ENCODE measurements around the gene ASS1. TPM values are rescaled to one million over a fixed set of nuclear protein-coding genes. Genes with fewer than 3 reads are reported as not detected.

ASS1 gene
- total and polyA plus RNA-seq, 2 of the 13 experiments (the other 11 are each of a cell fraction or from before 2014, with no cell fraction given), result 77.6 to 122 TPM

DNA sequence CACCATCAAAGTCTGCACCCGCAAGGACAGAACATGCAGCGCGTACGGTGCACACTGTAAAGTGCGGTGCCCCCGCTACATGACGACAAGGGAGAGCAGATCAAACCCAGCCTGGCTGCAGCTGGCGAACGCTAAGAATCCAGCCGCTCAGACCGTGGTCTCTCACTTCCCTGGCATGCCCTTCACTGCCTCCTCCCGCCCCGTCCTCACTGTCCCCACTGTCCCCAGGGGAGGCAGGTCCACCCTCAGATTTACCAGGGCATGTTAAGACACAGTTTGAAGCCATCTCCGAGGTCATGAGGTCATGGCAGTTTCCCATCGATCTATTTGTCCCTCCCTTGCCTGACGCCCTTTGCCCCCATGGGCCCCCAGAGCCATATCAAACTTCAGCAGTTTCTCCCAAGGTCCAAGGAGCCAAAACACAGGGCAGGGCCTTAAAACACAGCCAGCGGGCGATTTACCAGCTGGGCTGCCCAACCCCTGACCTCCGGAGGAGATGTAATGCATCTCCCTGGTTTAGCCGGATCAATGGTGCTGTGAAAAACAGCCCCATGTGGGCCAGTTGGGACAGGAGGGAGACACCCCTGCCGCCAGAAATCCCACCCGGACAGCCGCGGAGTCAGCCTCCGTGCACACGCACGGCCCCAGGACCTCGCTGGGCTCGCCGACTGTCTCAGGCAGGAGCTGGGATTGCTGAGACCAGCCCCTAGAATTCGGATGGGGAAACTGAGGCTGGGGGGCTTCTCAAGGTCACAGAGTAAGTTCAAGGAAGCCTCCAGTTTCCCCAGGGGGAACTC, 82.3 kb downstream of the ASS1 start (continued):
- TF ChIP-seq, protein P1, sequence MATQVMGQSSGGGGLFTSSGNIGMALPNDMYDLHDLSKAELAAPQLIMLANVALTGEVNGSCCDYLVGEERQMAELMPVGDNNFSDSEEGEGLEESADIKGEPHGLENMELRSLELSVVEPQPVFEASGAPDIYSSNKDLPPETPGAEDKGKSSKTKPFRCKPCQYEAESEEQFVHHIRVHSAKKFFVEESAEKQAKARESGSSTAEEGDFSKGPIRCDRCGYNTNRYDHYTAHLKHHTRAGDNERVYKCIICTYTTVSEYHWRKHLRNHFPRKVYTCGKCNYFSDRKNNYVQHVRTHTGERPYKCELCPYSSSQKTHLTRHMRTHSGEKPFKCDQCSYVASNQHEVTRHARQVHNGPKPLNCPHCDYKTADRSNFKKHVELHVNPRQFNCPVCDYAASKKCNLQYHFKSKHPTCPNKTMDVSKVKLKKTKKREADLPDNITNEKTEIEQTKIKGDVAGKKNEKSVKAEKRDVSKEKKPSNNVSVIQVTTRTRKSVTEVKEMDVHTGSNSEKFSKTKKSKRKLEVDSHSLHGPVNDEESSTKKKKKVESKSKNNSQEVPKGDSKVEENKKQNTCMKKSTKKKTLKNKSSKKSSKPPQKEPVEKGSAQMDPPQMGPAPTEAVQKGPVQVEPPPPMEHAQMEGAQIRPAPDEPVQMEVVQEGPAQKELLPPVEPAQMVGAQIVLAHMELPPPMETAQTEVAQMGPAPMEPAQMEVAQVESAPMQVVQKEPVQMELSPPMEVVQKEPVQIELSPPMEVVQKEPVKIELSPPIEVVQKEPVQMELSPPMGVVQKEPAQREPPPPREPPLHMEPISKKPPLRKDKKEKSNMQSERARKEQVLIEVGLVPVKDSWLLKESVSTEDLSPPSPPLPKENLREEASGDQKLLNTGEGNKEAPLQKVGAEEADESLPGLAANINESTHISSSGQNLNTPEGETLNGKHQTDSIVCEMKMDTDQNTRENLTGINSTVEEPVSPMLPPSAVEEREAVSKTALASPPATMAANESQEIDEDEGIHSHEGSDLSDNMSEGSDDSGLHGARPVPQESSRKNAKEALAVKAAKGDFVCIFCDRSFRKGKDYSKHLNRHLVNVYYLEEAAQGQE (IDR thresholded peaks at IDR 0.05; ENCODE audit: borderline replicate concordance in 1 of 2, low read depth in 1 of 2, low read length in 2 of 2), result no peak
- no peak for TF ChIP-seq CBX2 (IDR thresholded peaks at IDR 0.05; ENCODE audit: low read depth, low read length)
- TF ChIP-seq CBX2 (CRISPR knock-in tag; IDR thresholded peaks at IDR 0.05; ENCODE audit: low read depth), result no peak
- TF ChIP-seq RXRA (CRISPR knock-in tag; IDR thresholded peaks at IDR 0.05), result peak; percentile 95
- TF ChIP-seq, protein P2, sequence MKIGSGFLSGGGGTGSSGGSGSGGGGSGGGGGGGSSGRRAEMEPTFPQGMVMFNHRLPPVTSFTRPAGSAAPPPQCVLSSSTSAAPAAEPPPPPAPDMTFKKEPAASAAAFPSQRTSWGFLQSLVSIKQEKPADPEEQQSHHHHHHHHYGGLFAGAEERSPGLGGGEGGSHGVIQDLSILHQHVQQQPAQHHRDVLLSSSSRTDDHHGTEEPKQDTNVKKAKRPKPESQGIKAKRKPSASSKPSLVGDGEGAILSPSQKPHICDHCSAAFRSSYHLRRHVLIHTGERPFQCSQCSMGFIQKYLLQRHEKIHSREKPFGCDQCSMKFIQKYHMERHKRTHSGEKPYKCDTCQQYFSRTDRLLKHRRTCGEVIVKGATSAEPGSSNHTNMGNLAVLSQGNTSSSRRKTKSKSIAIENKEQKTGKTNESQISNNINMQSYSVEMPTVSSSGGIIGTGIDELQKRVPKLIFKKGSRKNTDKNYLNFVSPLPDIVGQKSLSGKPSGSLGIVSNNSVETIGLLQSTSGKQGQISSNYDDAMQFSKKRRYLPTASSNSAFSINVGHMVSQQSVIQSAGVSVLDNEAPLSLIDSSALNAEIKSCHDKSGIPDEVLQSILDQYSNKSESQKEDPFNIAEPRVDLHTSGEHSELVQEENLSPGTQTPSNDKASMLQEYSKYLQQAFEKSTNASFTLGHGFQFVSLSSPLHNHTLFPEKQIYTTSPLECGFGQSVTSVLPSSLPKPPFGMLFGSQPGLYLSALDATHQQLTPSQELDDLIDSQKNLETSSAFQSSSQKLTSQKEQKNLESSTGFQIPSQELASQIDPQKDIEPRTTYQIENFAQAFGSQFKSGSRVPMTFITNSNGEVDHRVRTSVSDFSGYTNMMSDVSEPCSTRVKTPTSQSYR (CRISPR knock-in tag; IDR thresholded peaks at IDR 0.05; ENCODE audit: borderline replicate concordance), result peak; percentile 53; the same call in 1 of the 2 replicates
- TF ChIP-seq AGO1 (IDR thresholded peaks at IDR 0.05; ENCODE audit: low read depth, low read length, poor library complexity, severe bottlenecking), result no peak
- TF ChIP-seq, protein P3, sequence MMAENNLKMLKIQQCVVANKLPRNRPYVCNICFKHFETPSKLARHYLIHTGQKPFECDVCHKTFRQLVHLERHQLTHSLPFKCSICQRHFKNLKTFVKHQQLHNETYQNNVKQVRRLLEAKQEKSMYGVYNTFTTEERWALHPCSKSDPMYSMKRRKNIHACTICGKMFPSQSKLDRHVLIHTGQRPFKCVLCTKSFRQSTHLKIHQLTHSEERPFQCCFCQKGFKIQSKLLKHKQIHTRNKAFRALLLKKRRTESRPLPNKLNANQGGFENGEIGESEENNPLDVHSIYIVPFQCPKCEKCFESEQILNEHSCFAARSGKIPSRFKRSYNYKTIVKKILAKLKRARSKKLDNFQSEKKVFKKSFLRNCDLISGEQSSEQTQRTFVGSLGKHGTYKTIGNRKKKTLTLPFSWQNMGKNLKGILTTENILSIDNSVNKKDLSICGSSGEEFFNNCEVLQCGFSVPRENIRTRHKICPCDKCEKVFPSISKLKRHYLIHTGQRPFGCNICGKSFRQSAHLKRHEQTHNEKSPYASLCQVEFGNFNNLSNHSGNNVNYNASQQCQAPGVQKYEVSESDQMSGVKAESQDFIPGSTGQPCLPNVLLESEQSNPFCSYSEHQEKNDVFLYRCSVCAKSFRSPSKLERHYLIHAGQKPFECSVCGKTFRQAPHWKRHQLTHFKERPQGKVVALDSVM (CRISPR knock-in tag; IDR thresholded peaks at IDR 0.05), result no peak
- TF ChIP-seq NR2F2 (IDR thresholded peaks at IDR 0.05; ENCODE audit: borderline replicate concordance, low read depth), result peak; percentile 96
- TF ChIP-seq SSRP1 (CRISPR knock-in tag; IDR thresholded peaks at IDR 0.05), result no peak
- TF ChIP-seq FOXK2 (IDR thresholded peaks at IDR 0.05), result no peak
- TF ChIP-seq HES4 (CRISPR knock-in tag; IDR thresholded peaks at IDR 0.05; ENCODE audit: borderline replicate concordance), result 0 out of 2 replicates have a peak, but pooled peaks have one; percentile 25
- TF ChIP-seq NCOA5 (CRISPR knock-in tag; IDR thresholded peaks at IDR 0.05), result no peak
- TF ChIP-seq, protein P4, sequence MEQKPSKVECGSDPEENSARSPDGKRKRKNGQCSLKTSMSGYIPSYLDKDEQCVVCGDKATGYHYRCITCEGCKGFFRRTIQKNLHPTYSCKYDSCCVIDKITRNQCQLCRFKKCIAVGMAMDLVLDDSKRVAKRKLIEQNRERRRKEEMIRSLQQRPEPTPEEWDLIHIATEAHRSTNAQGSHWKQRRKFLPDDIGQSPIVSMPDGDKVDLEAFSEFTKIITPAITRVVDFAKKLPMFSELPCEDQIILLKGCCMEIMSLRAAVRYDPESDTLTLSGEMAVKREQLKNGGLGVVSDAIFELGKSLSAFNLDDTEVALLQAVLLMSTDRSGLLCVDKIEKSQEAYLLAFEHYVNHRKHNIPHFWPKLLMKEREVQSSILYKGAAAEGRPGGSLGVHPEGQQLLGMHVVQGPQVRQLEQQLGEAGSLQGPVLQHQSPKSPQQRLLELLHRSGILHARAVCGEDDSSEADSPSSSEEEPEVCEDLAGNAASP (CRISPR knock-in tag; IDR thresholded peaks at IDR 0.05; ENCODE audit: borderline replicate concordance), result peak; percentile 74; the same call in 1 of the 2 replicates
- TF ChIP-seq ZNF329 (CRISPR knock-in tag; IDR thresholded peaks at IDR 0.05; ENCODE audit: low read depth), result no peak
- TF ChIP-seq KDM2A (CRISPR knock-in tag; IDR thresholded peaks at IDR 0.05; ENCODE audit: borderline replicate concordance, low read depth), result peak; percentile 64; the same call in 1 of the 2 replicates
- no peak for TF ChIP-seq ZFP36L1 (CRISPR knock-in tag; IDR thresholded peaks at IDR 0.05)
- TF ChIP-seq KLF13 (CRISPR knock-in tag; IDR thresholded peaks at IDR 0.05), result no peak
- TF ChIP-seq RAD51 (IDR thresholded peaks at IDR 0.05; ENCODE audit: borderline replicate concordance), result no peak
- TF ChIP-seq ZNF724P (CRISPR knock-in tag; IDR thresholded peaks at IDR 0.05; ENCODE audit: borderline replicate concordance), result no peak
- TF ChIP-seq ZFP1 (CRISPR knock-in tag; IDR thresholded peaks at IDR 0.05), result no peak

Data from HepG2 (cell line).